ENCODE data around the gene PAM.

The PAM gene

DNA sequence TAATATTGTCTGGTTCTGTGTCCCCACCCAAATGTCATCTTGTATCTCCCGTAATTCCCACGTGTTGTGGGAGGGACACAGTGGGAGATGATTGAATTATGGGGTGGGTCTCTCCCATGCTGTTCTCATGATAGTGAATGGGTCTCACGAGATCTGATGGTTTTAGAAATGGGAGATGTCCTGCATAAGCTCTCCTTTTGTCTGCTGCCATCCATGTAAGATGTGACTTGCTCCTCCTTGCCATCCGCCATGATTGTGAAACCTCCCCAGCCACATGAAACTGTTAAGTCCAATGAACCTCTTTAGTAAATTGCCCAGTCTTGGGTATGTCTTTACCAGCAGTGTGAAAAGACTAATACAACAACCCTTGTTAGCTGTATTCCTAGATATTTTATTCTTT, 320.3 kb downstream of the PAM start:
- no peak for FAIRE-seq

Measured in islet of Langerhans (tissue), 1 donor.